ENCODE results near the gene HSPA6.
"Not testable (repeated sequence)": the region's sequence is repeated elsewhere in the genome, so short reads cannot be mapped to it uniquely, and the experiment has no call there.

HSPA6 gene

GRCh38 chr1:161503394-161503748 lies 21.0 kb upstream of the HSPA6 start:
- DNase-seq (ENCODE audit: low read depth), result no peak

GRCh38 chr1:161505686-161506085 lies 18.7 kb upstream of the HSPA6 start:
- no peak for DNase-seq (ENCODE audit: low read depth)

- no peak for DNase-seq (ENCODE audit: low read depth)
These were observed 17.8 kb upstream of the HSPA6 start for GRCh38 chr1:161506336-161507223.

- DNase-seq (ENCODE audit: low read depth), result no peak
These were observed 13.9 kb upstream of the HSPA6 start for GRCh38 chr1:161510477-161510876.

DNA sequence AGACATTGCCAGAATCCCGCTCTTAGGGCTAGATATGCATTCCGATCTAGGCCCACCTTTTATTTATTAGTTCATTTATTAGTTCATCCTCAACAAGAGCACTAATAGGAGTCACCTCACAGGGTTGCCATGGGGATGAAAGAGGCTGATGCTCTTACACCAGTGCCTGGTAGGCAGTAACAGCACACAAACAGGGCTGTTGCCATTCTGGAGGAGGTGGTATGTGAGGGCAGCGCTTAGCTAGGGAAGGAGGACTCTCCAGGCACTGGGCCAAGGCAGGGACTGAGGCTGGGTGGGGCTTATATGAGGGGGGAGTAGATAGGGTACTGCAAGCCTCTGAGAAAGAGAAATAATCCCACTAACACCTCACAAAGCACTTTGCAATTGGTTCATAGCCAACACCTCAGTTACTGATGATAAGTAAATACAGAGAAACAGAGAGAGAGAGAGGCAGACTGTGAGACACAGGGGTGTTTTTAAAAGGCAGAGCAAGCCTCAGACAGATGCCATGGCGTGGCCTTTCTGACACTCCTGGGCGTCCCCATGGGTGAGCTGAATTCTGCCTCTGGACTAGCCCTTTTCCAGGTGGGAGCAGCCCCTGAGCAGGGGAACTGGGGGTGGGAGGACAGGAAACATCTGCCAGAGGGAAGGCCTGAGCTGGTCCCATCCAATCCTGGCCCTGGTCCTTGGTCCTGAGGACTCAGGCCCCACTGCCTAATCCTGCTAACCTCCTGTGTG lies 13.2 kb upstream of the HSPA6 start:
- DNase-seq (ENCODE audit: low read depth), result no peak

GRCh38 chr1:161511756-161512060 lies 12.6 kb upstream of the HSPA6 start:
- no peak for DNase-seq (ENCODE audit: low read depth)

DNA sequence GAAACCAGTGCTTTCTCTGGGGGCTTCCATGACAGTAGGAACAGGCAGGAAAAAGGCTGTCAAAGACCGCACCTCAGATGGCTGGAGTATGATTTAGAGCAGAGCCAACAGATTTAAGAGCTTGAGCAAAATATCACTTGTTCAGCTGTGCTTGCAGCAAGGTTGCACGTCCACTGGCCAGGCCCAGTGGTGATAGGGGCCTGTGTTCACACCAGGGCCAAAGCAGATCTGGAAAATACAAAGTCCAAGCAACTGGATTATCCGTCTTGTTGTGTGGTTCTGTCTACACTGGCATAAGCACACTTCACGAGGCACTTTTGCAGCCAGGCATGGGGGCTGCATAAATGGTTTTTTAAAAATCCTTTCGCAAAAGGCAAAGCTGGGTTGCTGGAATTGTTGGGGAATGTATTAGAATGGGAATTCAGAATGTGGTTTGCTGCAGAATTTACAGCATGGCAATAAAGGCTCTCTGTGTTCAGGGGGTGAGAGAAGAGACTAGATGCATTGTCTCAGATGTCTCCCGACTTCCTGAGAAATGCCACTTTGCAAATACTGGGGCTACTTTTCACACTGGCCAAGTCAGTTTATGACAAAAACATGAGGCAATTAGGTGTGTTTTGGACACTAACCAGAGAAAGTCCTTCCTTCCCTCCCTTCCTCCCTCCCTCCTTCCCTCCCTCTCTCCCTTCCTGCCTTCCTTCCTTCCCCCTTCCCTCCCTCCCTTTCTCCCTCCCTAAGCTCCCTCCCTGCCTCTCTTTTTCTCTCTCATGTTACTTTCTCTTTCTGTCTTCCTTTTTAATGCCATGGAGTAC lies 11.5 kb upstream of the HSPA6 start:
- not testable (repeated sequence) for DNase-seq (ENCODE audit: low read depth)

GRCh38 chr1:161513448-161513780 lies 10.9 kb upstream of the HSPA6 start:
- not testable (repeated sequence) for DNase-seq (ENCODE audit: low read depth)

DNA sequence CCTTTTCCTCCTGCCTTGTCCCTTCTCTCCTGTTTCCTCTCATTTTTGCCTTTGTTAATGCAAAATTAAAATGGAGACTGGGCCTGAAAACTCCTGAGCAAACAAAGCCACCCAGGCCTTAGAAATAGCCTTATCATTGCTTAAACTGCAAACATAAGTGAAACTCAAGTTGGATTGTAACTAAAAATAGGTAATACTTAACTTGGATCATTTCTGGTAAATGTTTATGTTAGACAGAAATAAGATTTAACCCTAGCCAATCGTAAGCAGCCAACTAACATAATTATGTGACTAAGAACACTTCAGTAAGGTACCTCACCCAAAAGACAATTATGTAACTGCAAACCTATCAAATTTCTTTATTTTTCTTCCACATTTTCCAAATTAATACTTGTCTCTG lies 10.4 kb upstream of the HSPA6 start:
- not testable (repeated sequence) for DNase-seq (ENCODE audit: low read depth)

GRCh38 chr1:161523041-161523816 lies 1.1 kb upstream of the HSPA6 start:
- not testable (repeated sequence) for DNase-seq (ENCODE audit: low read depth)

GRCh38 chr1:161524742-161525291 lies 477 bp downstream of the HSPA6 start:
- DNase-seq (ENCODE audit: low read depth), result not testable (repeated sequence)

- DNase-seq (ENCODE audit: low read depth), result not testable (repeated sequence)
These were observed 981 bp downstream of the HSPA6 start for GRCh38 chr1:161525321-161525720.

GRCh38 chr1:161525918-161526317 lies 1.6 kb downstream of the HSPA6 start:
- DNase-seq (ENCODE audit: low read depth), result not testable (repeated sequence)

- DNase-seq (ENCODE audit: low read depth), result not testable (repeated sequence)
These were observed 4.2 kb downstream of the HSPA6 start for GRCh38 chr1:161528550-161528949.

DNA sequence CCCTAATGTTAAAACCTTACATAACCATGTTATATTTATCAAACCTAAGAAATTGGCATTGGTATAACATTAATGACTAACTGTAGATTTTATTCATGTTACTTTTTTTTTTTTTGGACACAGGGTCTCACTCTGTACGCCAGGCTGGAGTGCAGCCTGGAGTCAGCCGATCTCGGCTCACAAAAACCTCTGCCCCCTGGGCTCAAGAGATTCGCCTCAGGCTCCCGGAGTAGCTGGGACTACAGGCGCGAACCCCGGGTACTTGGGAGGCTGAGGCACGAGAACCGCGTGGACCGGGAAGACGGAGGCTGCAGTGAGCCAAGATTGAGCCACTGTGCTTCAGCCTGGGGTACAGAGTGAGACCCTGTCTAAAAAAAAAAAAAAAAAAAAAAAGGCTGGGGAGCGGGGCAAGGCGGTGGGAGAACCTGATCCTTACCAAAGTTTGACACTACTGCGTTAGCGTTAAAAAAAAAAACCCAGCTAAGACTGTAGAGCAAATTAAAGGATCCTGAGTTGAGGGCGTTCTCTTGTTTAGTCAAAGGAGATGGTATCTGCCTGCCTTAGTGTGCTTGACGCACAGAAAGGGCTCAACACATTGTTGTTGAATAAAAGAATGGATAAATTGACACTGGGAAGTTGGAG lies 5.2 kb downstream of the HSPA6 start:
- not testable (repeated sequence) for DNase-seq (ENCODE audit: low read depth)

- peak; percentile 43 for DNase-seq (ENCODE audit: low read depth)
These were observed 5.8 kb downstream of the HSPA6 start for GRCh38 chr1:161530158-161530557.

- peak; percentile 83 for DNase-seq (ENCODE audit: low read depth)
These were observed 6.6 kb downstream of the HSPA6 start for GRCh38 chr1:161530671-161531641.

GRCh38 chr1:161531986-161532643 lies 7.8 kb downstream of the HSPA6 start:
- no peak for DNase-seq (ENCODE audit: low read depth)
